Fibroblast of lung (primary cell): ENCODE results near the gene TSGA10IP.

Experiments
- CTCF ChIP-seq, 2 donors: IDR thresholded peaks in 1 of 2; conservative IDR thresholded peaks in 1 of 2; 1 replicate in 1 of 2; 2 replicates in 1 of 2; pipeline ENCODE4 v1.5.1; 2011 to 2012; ENCODE audit warnings: low read length in 2 of 2, control low read depth in 1 of 2, inconsistent platforms in 1 of 2, low read depth in 1 of 2, mild to moderate bottlenecking in 1 of 2
- EZH2 ChIP-seq: IDR thresholded peaks from 2 replicates; pipeline ENCODE4 v1.5.1; 2012; ENCODE audit warnings: low read length, control low read depth, mild to moderate bottlenecking; ENCODE audit errors: missing control alignments

GRCh38 chr11:66003291-66003690, 58.0 kb downstream of the TSGA10IP start:
- TF ChIP-seq CTCF (conservative IDR thresholded peaks at IDR 0.05 in 1 of 2, IDR thresholded peaks at IDR 0.05 in 1 of 2; ENCODE audit: low read depth in 1 of 2, low read length in 2 of 2) (no peak), EZH2 (no peak)
